ENCODE results near the gene TAC1. TPM values are rescaled to one million over a fixed set of nuclear protein-coding genes. Genes with fewer than 3 reads are reported as not detected.

TAC1 gene
- not detected for total RNA-seq
- not detected for polyA plus RNA-seq

GRCh38 chr7:97731736-97732564 lies at the start of gene TAC1:
TSS of gene TAC1 (plus strand) at chr7:97732086. CDS start at chr7:97732613, 527 bp downstream.
- H3K4me1 ChIP-seq (ENCODE audit: control insufficient read depth, insufficient read depth, low read length, poor library complexity, severe bottlenecking) = peaks cover 4% of the 10 kb centered on the region
- H3K36me3 ChIP-seq (ENCODE audit: control insufficient read depth, insufficient read depth, low read length) = no peaks in the 10 kb centered on the region
- Mint-ChIP-seq H3K27ac (peak within 1 kb of the TSS in 1 of 3 donors; percentile 29), H3K27me3 (peaks cover 58% of the 10 kb centered on the region), H3K4me1 (peaks cover 0 to 22% (median 4%) of the 10 kb centered on the region in 4 donors), H3K4me3 (peak within 1 kb of the TSS in 1 of 4 donors; percentile 32), H3K9me3 (peaks cover 0 to 7% (median 0%) of the 10 kb centered on the region in 7 donors), H3K36me3 (no peaks in the 10 kb centered on the region)
- H3K27me3 ChIP-seq (ENCODE audit: control insufficient read depth, insufficient read depth, low read length) = peaks cover 22% of the 10 kb centered on the region
- DNase-seq = no peak
- no peak within 1 kb of the TSS for H3K4me3 ChIP-seq (ENCODE audit: low read depth, low read length)
- ATAC-seq (ENCODE audit: low read depth in 2 of 2) = no peak
- no peaks in the 10 kb centered on the region for H3K9me3 ChIP-seq (ENCODE audit: control insufficient read depth in 2 of 2, low read length in 2 of 2)
- H3K27ac ChIP-seq (ENCODE audit: insufficient read depth, low read length, poor library complexity, severe bottlenecking) = no peak within 1 kb of the TSS

GRCh38 chr7:97685952-97686351 lies 45.9 kb upstream of the TAC1 start:
- Histone ChIP-seq H3K36me3 (ENCODE audit: control insufficient read depth, insufficient read depth, low read length) (no peaks in the 10 kb centered on the region), H3K27me3 (ENCODE audit: control insufficient read depth, insufficient read depth, low read length) (peaks cover under 1% of the 10 kb centered on the region), H3K9me3 (ENCODE audit: control insufficient read depth in 2 of 2, low read length in 2 of 2) (no peaks in the 10 kb centered on the region), H3K27ac (ENCODE audit: insufficient read depth, low read length, poor library complexity, severe bottlenecking) (no peak overlapping the region), H3K4me3 (ENCODE audit: low read depth, low read length) (no peak overlapping the region), H3K4me1 (ENCODE audit: control insufficient read depth, insufficient read depth, low read length, poor library complexity, severe bottlenecking) (no peaks in the 10 kb centered on the region)
- H3K27me3 Mint-ChIP-seq = no peaks in the 10 kb centered on the region
- ATAC-seq (ENCODE audit: low read depth in 2 of 2) (no peak), DNase-seq (no peak)
- no peaks in the 10 kb centered on the region for H3K4me1 Mint-ChIP-seq
- no peak overlapping the region for H3K4me3 Mint-ChIP-seq
- no peaks in the 10 kb centered on the region for H3K36me3 Mint-ChIP-seq
- peaks cover 0 to 4% (median 0%) of the 10 kb centered on the region in 7 donors for H3K9me3 Mint-ChIP-seq
- no peak overlapping the region for H3K27ac Mint-ChIP-seq

- H3K9me3 Mint-ChIP-seq = peaks cover 0 to 4% (median 2%) of the 10 kb centered on the region in 7 donors
- H3K27me3 Mint-ChIP-seq = no peaks in the 10 kb centered on the region
- no peaks in the 10 kb centered on the region for H3K4me1 Mint-ChIP-seq
- no peak overlapping the region for H3K27ac ChIP-seq (ENCODE audit: insufficient read depth, low read length, poor library complexity, severe bottlenecking)
- H3K4me3 Mint-ChIP-seq = no peak overlapping the region
- no peak overlapping the region for H3K4me3 ChIP-seq (ENCODE audit: low read depth, low read length)
- H3K27ac Mint-ChIP-seq = no peak overlapping the region
- H3K36me3 Mint-ChIP-seq = no peaks in the 10 kb centered on the region
- ATAC-seq (ENCODE audit: low read depth in 2 of 2) (no peak), DNase-seq (no peak)
- H3K9me3 ChIP-seq (ENCODE audit: control insufficient read depth in 2 of 2, low read length in 2 of 2) = no peaks in the 10 kb centered on the region
- no peaks in the 10 kb centered on the region for H3K27me3 ChIP-seq (ENCODE audit: control insufficient read depth, insufficient read depth, low read length)
- no peaks in the 10 kb centered on the region for H3K36me3 ChIP-seq (ENCODE audit: control insufficient read depth, insufficient read depth, low read length)
- no peaks in the 10 kb centered on the region for H3K4me1 ChIP-seq (ENCODE audit: control insufficient read depth, insufficient read depth, low read length, poor library complexity, severe bottlenecking)
Observed at GRCh38 chr7:97693586-97693985, 38.3 kb upstream of the TAC1 start.

- DNase-seq = no peak
- H3K27ac ChIP-seq (ENCODE audit: insufficient read depth, low read length, poor library complexity, severe bottlenecking) = no peak overlapping the region
- H3K9me3 Mint-ChIP-seq = peaks cover 0 to 4% (median 2%) of the 10 kb centered on the region in 7 donors
- no peaks in the 10 kb centered on the region for H3K27me3 ChIP-seq (ENCODE audit: control insufficient read depth, insufficient read depth, low read length)
- no peak overlapping the region for H3K4me3 Mint-ChIP-seq
- H3K4me1 Mint-ChIP-seq = no peaks in the 10 kb centered on the region
- H3K27me3 Mint-ChIP-seq = no peaks in the 10 kb centered on the region
- no peaks in the 10 kb centered on the region for H3K4me1 ChIP-seq (ENCODE audit: control insufficient read depth, insufficient read depth, low read length, poor library complexity, severe bottlenecking)
- H3K4me3 ChIP-seq (ENCODE audit: low read depth, low read length) = no peak overlapping the region
- no peaks in the 10 kb centered on the region for H3K9me3 ChIP-seq (ENCODE audit: control insufficient read depth in 2 of 2, low read length in 2 of 2)
- no peak for ATAC-seq (ENCODE audit: low read depth in 2 of 2)
- H3K36me3 Mint-ChIP-seq = no peaks in the 10 kb centered on the region
- H3K36me3 ChIP-seq (ENCODE audit: control insufficient read depth, insufficient read depth, low read length) = no peaks in the 10 kb centered on the region
- H3K27ac Mint-ChIP-seq = no peak overlapping the region
Observed at GRCh38 chr7:97694355-97694754, 37.5 kb upstream of the TAC1 start.

- H3K27ac ChIP-seq (ENCODE audit: insufficient read depth, low read length, poor library complexity, severe bottlenecking) = no peak overlapping the region
- no peak overlapping the region for H3K4me3 Mint-ChIP-seq
- DNase-seq = no peak
- H3K36me3 Mint-ChIP-seq = no peaks in the 10 kb centered on the region
- no peaks in the 10 kb centered on the region for H3K4me1 ChIP-seq (ENCODE audit: control insufficient read depth, insufficient read depth, low read length, poor library complexity, severe bottlenecking)
- H3K27me3 Mint-ChIP-seq = no peaks in the 10 kb centered on the region
- peaks cover 0 to 8% (median 4%) of the 10 kb centered on the region in 7 donors for H3K9me3 Mint-ChIP-seq
- no peaks in the 10 kb centered on the region for H3K36me3 ChIP-seq (ENCODE audit: control insufficient read depth, insufficient read depth, low read length)
- no peaks in the 10 kb centered on the region for H3K4me1 Mint-ChIP-seq
- H3K4me3 ChIP-seq (ENCODE audit: low read depth, low read length) = no peak overlapping the region
- no peak overlapping the region for H3K27ac Mint-ChIP-seq
- no peaks in the 10 kb centered on the region for H3K27me3 ChIP-seq (ENCODE audit: control insufficient read depth, insufficient read depth, low read length)
- no peak for ATAC-seq (ENCODE audit: low read depth in 2 of 2)
- H3K9me3 ChIP-seq (ENCODE audit: control insufficient read depth in 2 of 2, low read length in 2 of 2) = no peaks in the 10 kb centered on the region
Observed at GRCh38 chr7:97697396-97697795, 34.5 kb upstream of the TAC1 start.

- DNase-seq (no peak), ATAC-seq (ENCODE audit: low read depth in 2 of 2) (no peak)
- Mint-ChIP-seq H3K4me1 (no peaks in the 10 kb centered on the region), H3K9me3 (peaks cover 0 to 7% (median 0%) of the 10 kb centered on the region in 7 donors), H3K27me3 (peaks cover 8% of the 10 kb centered on the region), H3K4me3 (no peak overlapping the region), H3K36me3 (no peaks in the 10 kb centered on the region), H3K27ac (no peak overlapping the region)
- no peak overlapping the region for H3K27ac ChIP-seq (ENCODE audit: insufficient read depth, low read length, poor library complexity, severe bottlenecking)
- H3K36me3 ChIP-seq (ENCODE audit: control insufficient read depth, insufficient read depth, low read length) = no peaks in the 10 kb centered on the region
- H3K27me3 ChIP-seq (ENCODE audit: control insufficient read depth, insufficient read depth, low read length) = no peaks in the 10 kb centered on the region
- H3K9me3 ChIP-seq (ENCODE audit: control insufficient read depth in 2 of 2, low read length in 2 of 2) = no peaks in the 10 kb centered on the region
- H3K4me3 ChIP-seq (ENCODE audit: low read depth, low read length) = no peak overlapping the region
- no peaks in the 10 kb centered on the region for H3K4me1 ChIP-seq (ENCODE audit: control insufficient read depth, insufficient read depth, low read length, poor library complexity, severe bottlenecking)
Observed at GRCh38 chr7:97722386-97722785, 9.5 kb upstream of the TAC1 start.

- ATAC-seq (ENCODE audit: low read depth in 2 of 2) (no peak), DNase-seq (no peak)
- Mint-ChIP-seq H3K27me3 (peaks cover 56% of the 10 kb centered on the region), H3K9me3 (peaks cover 0 to 7% (median 0%) of the 10 kb centered on the region in 7 donors), H3K4me1 (peaks cover 0 to 22% (median 4%) of the 10 kb centered on the region in 4 donors), H3K4me3 (peak overlapping the region in 1 of 4 donors; percentile 35), H3K27ac (peak overlapping the region in 1 of 3 donors; percentile 29), H3K36me3 (no peaks in the 10 kb centered on the region)
- no peaks in the 10 kb centered on the region for H3K9me3 ChIP-seq (ENCODE audit: control insufficient read depth in 2 of 2, low read length in 2 of 2)
- peaks cover 4% of the 10 kb centered on the region for H3K4me1 ChIP-seq (ENCODE audit: control insufficient read depth, insufficient read depth, low read length, poor library complexity, severe bottlenecking)
- no peak overlapping the region for H3K4me3 ChIP-seq (ENCODE audit: low read depth, low read length)
- H3K27me3 ChIP-seq (ENCODE audit: control insufficient read depth, insufficient read depth, low read length) = peaks cover 22% of the 10 kb centered on the region
- no peaks in the 10 kb centered on the region for H3K36me3 ChIP-seq (ENCODE audit: control insufficient read depth, insufficient read depth, low read length)
- no peak overlapping the region for H3K27ac ChIP-seq (ENCODE audit: insufficient read depth, low read length, poor library complexity, severe bottlenecking)
Observed at GRCh38 chr7:97732565-97733275, 834 bp downstream of the TAC1 start.
